IMR-90 (cell line): ENCODE data around the gene CCDC33. TPM values are rescaled to one million over a fixed set of nuclear protein-coding genes. Genes with fewer than 3 reads are reported as not detected.

Experiments
- ATAC-seq: fragments of 200-7000 bp; cut with Tn5 transposase; 2 replicates; pipeline ENCODE4 v1.9.1; 2020; ENCODE audit warnings: low read depth, mild to moderate bottlenecking, moderate library complexity
- BruUV-seq: library from RNA; stranded (reverse); fragments of 400-500 nt; replicated peaks from 2 replicates; lab custom pipeline; 2021; lab: Mats Ljungman, UMichigan
- CTCF ChIA-PET: fragments of 300-600 bp; formaldehyde crosslinking; extraction: SDS; loops from one replicate; lab custom pipeline; 2021; ENCODE audit warnings: antibody characterized with exemption; lab: Yijun Ruan, JAX
- POLR2A ChIA-PET: fragments of 300-600 bp; sonication (Branson Sonifier 250); formaldehyde crosslinking; loops from one replicate; lab custom pipeline; 2022; ENCODE audit warnings: antibody characterized with exemption; ENCODE audit not compliant: unreplicated experiment; lab: Charles Lee
- DNase-seq: peaks from one replicate; pipeline ENCODE4 v3.0.0; 2013
- H2AFZ ChIP-seq: replicated peaks from 2 replicates; pipeline ENCODE3; 2013; ENCODE audit warnings: low read length, mild to moderate bottlenecking; ENCODE audit not compliant: poor library complexity
- H2AK5ac ChIP-seq: 2 replicates; pipeline ENCODE4 v1.6.1; 2013; ENCODE audit warnings: low read depth, low read length, inconsistent platforms
- H2AK9ac ChIP-seq: replicated peaks from 2 replicates; pipeline ENCODE3; 2013; ENCODE audit warnings: mild to moderate bottlenecking, low read depth, low read length, moderate library complexity; ENCODE audit not compliant: poor library complexity
- H2BK120ac ChIP-seq: 2 replicates; pipeline ENCODE4 v1.6.1; 2013; ENCODE audit warnings: low read depth, low read length, inconsistent platforms
- H2BK15ac ChIP-seq: 3 replicates; pipeline ENCODE4 v1.6.1; 2013; ENCODE audit warnings: low read depth, low read length, inconsistent platforms
- H2BK20ac ChIP-seq: 2 replicates; pipeline ENCODE4 v1.6.1; 2013; ENCODE audit warnings: low read depth, mild to moderate bottlenecking, inconsistent platforms, low read length, moderate library complexity
- H2BK5ac ChIP-seq: 2 replicates; pipeline ENCODE4 v1.6.1; 2013; ENCODE audit warnings: mild to moderate bottlenecking, low read depth, low read length, inconsistent platforms; ENCODE audit not compliant: poor library complexity, severe bottlenecking
- H3K14ac ChIP-seq: replicated peaks from 2 replicates; pipeline ENCODE4 v1.6.1; 2013; ENCODE audit warnings: low read depth, low read length, inconsistent platforms
- H3K18ac ChIP-seq: 2 replicates; pipeline ENCODE4 v1.6.1; 2013; ENCODE audit warnings: low read depth, low read length, control low read depth
- H3K23ac ChIP-seq: 2 replicates; pipeline ENCODE4 v1.6.1; 2013; ENCODE audit warnings: low read depth, low read length, inconsistent platforms
- H3K27ac ChIP-seq: 2 replicates; pipeline ENCODE4 v1.5.1; 2013; ENCODE audit warnings: mild to moderate bottlenecking, control low read depth, low read length; ENCODE audit not compliant: insufficient read depth
- H3K27me3 ChIP-seq: 2 replicates; pipeline ENCODE4 v1.6.1; 2013; ENCODE audit warnings: low read length; ENCODE audit not compliant: control insufficient read depth, insufficient read depth
- H3K36me3 ChIP-seq: 2 replicates; pipeline ENCODE4 v1.6.1; 2013; ENCODE audit warnings: low read length, mixed read lengths; ENCODE audit not compliant: control insufficient read depth, insufficient read depth
- H3K4ac ChIP-seq: 2 replicates; pipeline ENCODE4 v1.6.1; 2013; ENCODE audit warnings: low read depth, low read length, inconsistent platforms
- H3K4me1 ChIP-seq: 2 replicates; pipeline ENCODE4 v1.6.1; 2013; ENCODE audit warnings: low read length, mixed read lengths; ENCODE audit not compliant: control insufficient read depth, insufficient read depth
- H3K4me2 ChIP-seq: 2 replicates; pipeline ENCODE4 v1.6.1; 2013; ENCODE audit warnings: low read depth, mild to moderate bottlenecking, control low read depth, low read length, moderate library complexity
- H3K4me3 ChIP-seq: 2 replicates; pipeline ENCODE4 v1.5.1; 2013; ENCODE audit warnings: low read depth, mild to moderate bottlenecking, control low read depth, low read length, moderate library complexity; ENCODE audit not compliant: insufficient read depth
- H3K56ac ChIP-seq: 2 replicates; pipeline ENCODE4 v1.6.1; 2013; ENCODE audit warnings: low read length, inconsistent platforms; ENCODE audit not compliant: insufficient read depth; ENCODE audit errors: extremely low read depth
- H3K79me1 ChIP-seq, 2 experiments: 2 replicates each; pipeline ENCODE4 v1.6.1; 2013; ENCODE audit warnings: low read length in 2 of 2, inconsistent platforms in 1 of 2, low read depth in 1 of 2
- H3K9ac ChIP-seq: 2 replicates; pipeline ENCODE4 v1.6.1; 2013; ENCODE audit warnings: low read depth, low read length, control low read depth
- H3K9me1 ChIP-seq: 2 replicates; pipeline ENCODE4 v1.6.1; 2013; ENCODE audit warnings: low read length, inconsistent platforms; ENCODE audit not compliant: insufficient read depth
- H3K9me3 ChIP-seq: 2 replicates; pipeline ENCODE4 v1.6.1; 2013; ENCODE audit warnings: low read length; ENCODE audit not compliant: control insufficient read depth, insufficient read depth
- H4K20me1 ChIP-seq: 2 replicates; pipeline ENCODE4 v1.6.1; 2013; ENCODE audit warnings: low read length, inconsistent platforms; ENCODE audit not compliant: insufficient read depth
- H4K5ac ChIP-seq: 2 replicates; pipeline ENCODE4 v1.6.1; 2013; ENCODE audit warnings: mild to moderate bottlenecking, low read depth, low read length, control low read depth
- H4K8ac ChIP-seq, 2 experiments: 2 replicates each; pipeline ENCODE4 v1.6.1; 2013; ENCODE audit warnings: low read depth in 2 of 2, low read length in 2 of 2, control low read depth in 1 of 2, inconsistent platforms in 1 of 2
- H4K91ac ChIP-seq: 2 replicates; pipeline ENCODE4 v1.6.1; 2013; ENCODE audit warnings: low read depth, low read length, inconsistent platforms; ENCODE audit not compliant: insufficient read depth
- BHLHE40 ChIP-seq: fragments of 150-350 bp; IDR thresholded peaks from 2 replicates; pipeline ENCODE4 v1.6.1; 2016; ENCODE audit warnings: mild to moderate bottlenecking, low read depth, low read length
- CHD1 ChIP-seq: IDR thresholded peaks from 2 replicates; pipeline ENCODE4 v1.6.1; 2012; ENCODE audit warnings: low read depth, low read length, improper control_type of control experiment
- ELK1 ChIP-seq: fragments of 150-350 bp; IDR thresholded peaks from 2 replicates; pipeline ENCODE4 v1.6.1; 2016; ENCODE audit warnings: low read depth, mild to moderate bottlenecking, low read length, moderate library complexity, borderline replicate concordance
- FOS ChIP-seq: fragments of 150-350 bp; IDR thresholded peaks from 2 replicates; pipeline ENCODE4 v1.6.1; 2016; ENCODE audit warnings: low read depth, low read length
- MAFK ChIP-seq: IDR thresholded peaks from 2 replicates; pipeline ENCODE4 v1.6.1; 2012; ENCODE audit warnings: low read depth, low read length, improper control_type of control experiment
- MAZ ChIP-seq: IDR thresholded peaks from 2 replicates; pipeline ENCODE4 v1.6.1; 2012; ENCODE audit warnings: low read depth, mild to moderate bottlenecking, low read length, improper control_type of control experiment, moderate library complexity, borderline replicate concordance
- MXI1 ChIP-seq: IDR thresholded peaks from 2 replicates; pipeline ENCODE4 v1.6.1; 2012; ENCODE audit warnings: low read depth, mild to moderate bottlenecking, low read length, moderate library complexity, borderline replicate concordance
- POLR2A ChIP-seq: IDR thresholded peaks from 2 replicates; pipeline ENCODE4 v1.6.1; 2012; ENCODE audit warnings: mild to moderate bottlenecking, low read depth, low read length
- RAD21 ChIP-seq: IDR thresholded peaks from 2 replicates; pipeline ENCODE4 v1.6.1; 2012; ENCODE audit warnings: low read length, improper control_type of control experiment
- RCOR1 ChIP-seq: IDR thresholded peaks from 2 replicates; pipeline ENCODE4 v1.6.1; 2012; ENCODE audit warnings: mild to moderate bottlenecking, low read length, improper control_type of control experiment; ENCODE audit not compliant: insufficient replicate concordance
- RFX5 ChIP-seq: IDR thresholded peaks from 2 replicates; pipeline ENCODE4 v1.8.0; 2012; ENCODE audit warnings: low read depth, mild to moderate bottlenecking, low read length, moderate library complexity
- SMC3 ChIP-seq: fragments of 150-350 bp; IDR thresholded peaks from 2 replicates; pipeline ENCODE4 v1.6.1; 2016; ENCODE audit warnings: low read depth, mild to moderate bottlenecking, antibody characterized with exemption, low read length, moderate library complexity
- USF2 ChIP-seq: fragments of 150-350 bp; IDR thresholded peaks from 2 replicates; pipeline ENCODE4 v1.6.1; 2017; ENCODE audit warnings: mild to moderate bottlenecking, antibody characterized with exemption, low read length, low read depth
- WGBS, 2 experiments: methylation state at CpG; one replicate each; pipeline versions ENCODE4 v1.1.5 to v1.1.7; 2013; ENCODE audit warnings: missing lambda C conversion rate in 2 of 2; ENCODE audit not compliant: insufficient read length in 1 of 2; ENCODE audit errors: extremely low coverage in 2 of 2; 5-methylcytosine and 5-hydroxymethylcytosine counted together
- dilution Hi-C: fragments of 300-500 bp; cut with HindIII; formaldehyde crosslinking; loops from one replicate; pipeline ENCODE4 v1.14.3; 2018; ENCODE audit warnings: low sequenced_read_pairs; ENCODE audit not compliant: unreplicated experiment
- in situ Hi-C: fragments of 300-500 bp; cut with MboI; formaldehyde crosslinking; loops from 3 replicates; pipeline ENCODE4 v1.14.3; 2019; ENCODE audit warnings: low sequenced_read_pairs, inconsistent platforms, mixed read lengths
- intact Hi-C: fragments of 100-400 bp; cut with micrococcal nuclease; formaldehyde crosslinking; loops from 2 replicates; pipeline ENCODE4 v1.10.0; 2022
- polyA plus RNA-seq, 3 experiments: library from polyadenylated mRNA; depleted of rRNA; stranded (reverse); fragments of >200 nt; gene quantifications; 2 replicates each; pipeline ENCODE4 v1.2.3, GENCODE V29; 2012; ENCODE audit warnings: low replicate concordance in 1 of 3
- total RNA-seq: library from RNA; depleted of rRNA; stranded (reverse); fragments of >200 nt; gene quantifications from 2 replicates; pipeline ENCODE4 v1.2.3, GENCODE V29; 2012
- TF ChIP-seq, protein P1 (sequence below): conservative IDR thresholded peaks from 2 replicates; pipeline ENCODE4 v1.5.1; 2012; ENCODE audit warnings: mild to moderate bottlenecking, low read depth, low read length, improper control_type of control experiment

CCDC33 gene
- total and polyA plus RNA-seq, 2 of the 4 experiments (the other 2 are of a cell fraction): not detected

DNA sequence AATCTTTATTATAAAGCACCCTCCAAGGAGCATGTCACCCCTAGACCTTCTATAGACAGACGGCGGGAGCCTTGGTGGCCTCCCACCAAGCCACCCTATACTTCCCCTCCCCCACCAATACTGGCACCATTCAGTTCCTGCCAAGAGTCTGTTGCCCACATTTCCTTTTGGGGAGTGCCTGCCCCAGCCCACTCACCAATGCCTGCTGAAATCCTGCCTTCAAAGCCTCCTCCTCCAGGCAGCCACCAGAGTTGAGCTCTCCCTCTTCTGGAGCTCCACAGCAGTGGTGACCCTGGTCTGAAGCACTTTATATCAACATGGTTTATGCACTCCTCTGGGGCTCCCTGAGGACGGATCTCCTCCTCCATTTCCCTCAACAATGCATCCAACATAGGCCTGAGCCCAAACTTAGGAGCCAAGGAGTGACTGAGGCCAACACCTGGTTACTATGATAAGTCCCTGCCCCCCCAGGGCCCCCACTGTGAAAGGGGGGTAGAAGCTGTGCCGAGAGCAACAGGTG, 8.8 kb downstream of the CCDC33 start:
- no peak overlapping the region for H4K91ac ChIP-seq
- H3K27ac ChIP-seq: no peak overlapping the region
- intact Hi-C loops: no loop called here
- TF ChIP-seq, protein P1, sequence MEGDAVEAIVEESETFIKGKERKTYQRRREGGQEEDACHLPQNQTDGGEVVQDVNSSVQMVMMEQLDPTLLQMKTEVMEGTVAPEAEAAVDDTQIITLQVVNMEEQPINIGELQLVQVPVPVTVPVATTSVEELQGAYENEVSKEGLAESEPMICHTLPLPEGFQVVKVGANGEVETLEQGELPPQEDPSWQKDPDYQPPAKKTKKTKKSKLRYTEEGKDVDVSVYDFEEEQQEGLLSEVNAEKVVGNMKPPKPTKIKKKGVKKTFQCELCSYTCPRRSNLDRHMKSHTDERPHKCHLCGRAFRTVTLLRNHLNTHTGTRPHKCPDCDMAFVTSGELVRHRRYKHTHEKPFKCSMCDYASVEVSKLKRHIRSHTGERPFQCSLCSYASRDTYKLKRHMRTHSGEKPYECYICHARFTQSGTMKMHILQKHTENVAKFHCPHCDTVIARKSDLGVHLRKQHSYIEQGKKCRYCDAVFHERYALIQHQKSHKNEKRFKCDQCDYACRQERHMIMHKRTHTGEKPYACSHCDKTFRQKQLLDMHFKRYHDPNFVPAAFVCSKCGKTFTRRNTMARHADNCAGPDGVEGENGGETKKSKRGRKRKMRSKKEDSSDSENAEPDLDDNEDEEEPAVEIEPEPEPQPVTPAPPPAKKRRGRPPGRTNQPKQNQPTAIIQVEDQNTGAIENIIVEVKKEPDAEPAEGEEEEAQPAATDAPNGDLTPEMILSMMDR: no peak
- TF ChIP-seq USF2 (no peak), FOS (no peak), POLR2A (no peak), RAD21 (no peak), RCOR1 (no peak), MAZ (no peak), MAFK (no peak), ELK1 (no peak), MXI1 (no peak), SMC3 (no peak), CHD1 (no peak), BHLHE40 (no peak), RFX5 (no peak)
- ATAC-seq (no peak), DNase-seq (no peak)
- H2BK120ac ChIP-seq: no peak overlapping the region
- H3K4me1 ChIP-seq: peaks cover 5% of the 10 kb centered on the region; the same call in 1 of the 2 replicates
- H4K5ac ChIP-seq: no peak overlapping the region
- H4K8ac ChIP-seq: no peak overlapping the region
- no peak overlapping the region for H3K4ac ChIP-seq
- no peaks in the 10 kb centered on the region for H3K79me1 ChIP-seq
- no peak overlapping the region for H3K14ac ChIP-seq
- H2AFZ ChIP-seq: no peak overlapping the region
- no peak overlapping the region for H3K23ac ChIP-seq
- no peak overlapping the region for H3K9ac ChIP-seq
- H3K9me3 ChIP-seq: no peaks in the 10 kb centered on the region
- H3K4me2 ChIP-seq: no peak overlapping the region
- no peak overlapping the region for H3K56ac ChIP-seq
- H2BK15ac ChIP-seq: no peak overlapping the region
- no TSS peak for BruUV-seq
- H3K27me3 ChIP-seq: peaks cover 28% of the 10 kb centered on the region
- no peaks in the 10 kb centered on the region for H3K36me3 ChIP-seq
- POLR2A ChIA-PET: no interaction called here
- no peak overlapping the region for H2AK5ac ChIP-seq
- no peak overlapping the region for H2AK9ac ChIP-seq
- CTCF ChIA-PET: no interaction called here
- H3K18ac ChIP-seq: no peak overlapping the region
- no peaks in the 10 kb centered on the region for H4K20me1 ChIP-seq
- in situ Hi-C loops: no loop called here
- no peak overlapping the region for H2BK20ac ChIP-seq
- dilution Hi-C loops: no loop called here
- WGBS, 2 experiments: no CpG with 5 or more reads among the region's 4 CpGs
- H3K9me1 ChIP-seq: peaks cover 5% of the 10 kb centered on the region; the same call in 1 of the 2 replicates
- no peak overlapping the region for H2BK5ac ChIP-seq
- no peak overlapping the region for H3K4me3 ChIP-seq
